Activated CD8-positive, alpha-beta memory T cell treated with anti-CD3 and anti-CD28 coated beads for 36 hours (primary cell): ENCODE measurements around the gene RPP21. TPM values are rescaled to one million over a fixed set of nuclear protein-coding genes. Genes with fewer than 3 reads are reported as not detected.

Experiments used
- CTCF ChIA-PET: fragments of 350-600 bp; sonication (Branson Sonifier 250); formaldehyde crosslinking; loops from one replicate; lab custom pipeline; 2021; ENCODE audit warnings: antibody characterized with exemption; lab: Charles Lee
- POLR2A ChIA-PET: fragments of 350-600 bp; sonication (Branson Sonifier 250); formaldehyde crosslinking; loops from one replicate; lab custom pipeline; 2021; ENCODE audit warnings: antibody characterized with exemption; lab: Charles Lee
- total RNA-seq, 2 experiments: library from RNA; stranded (reverse); gene quantifications; one replicate each; pipeline ENCODE4 v1.2.3, GENCODE V29; 2021

Gene RPP21
- total RNA-seq, 2 experiments from 2014 or later, result 38.2 to 42.3 TPM

DNA sequence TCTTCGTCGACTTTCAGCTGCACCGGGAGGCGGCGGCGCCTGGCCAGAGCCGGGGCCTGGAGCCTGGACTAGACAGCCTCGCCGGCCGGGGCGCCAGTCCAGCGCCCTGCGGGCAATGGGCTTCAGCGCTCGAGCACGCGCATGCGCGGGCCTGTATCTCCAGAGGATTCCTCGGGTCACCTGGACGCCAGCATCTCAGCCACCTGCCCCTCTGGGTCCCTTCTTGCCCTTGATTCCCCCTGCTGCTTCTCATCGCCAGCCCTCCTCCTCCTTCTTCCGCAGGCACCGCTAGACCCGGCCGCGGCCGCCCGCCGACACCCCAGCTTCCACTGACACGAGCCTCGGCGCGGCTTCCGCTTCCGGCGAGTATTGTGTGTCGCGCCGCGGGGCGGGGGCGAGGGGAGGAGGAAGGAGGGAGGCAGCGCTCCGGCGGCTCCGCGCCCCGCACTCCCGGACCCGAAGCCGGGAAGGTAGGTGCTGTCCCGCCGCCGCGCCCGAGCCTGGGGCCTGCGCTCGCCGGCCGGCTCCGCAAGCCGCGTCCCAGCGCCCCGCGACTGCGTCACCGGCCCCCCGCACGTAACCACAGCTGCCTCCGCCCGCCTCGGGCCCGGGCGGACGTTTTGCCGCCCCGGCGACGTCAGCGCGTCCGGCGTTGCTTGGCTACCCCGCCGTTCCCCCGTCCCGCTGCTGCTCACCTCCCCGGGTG lies 18.3 kb upstream of the RPP21 start, which contains the start of gene TRIM39:
TSS of gene TRIM39 (plus strand) at position 402 of the 706 bp plus-strand sequence. CDS start 2,391 bp downstream, outside the sequence.
- ChIA-PET CTCF (interaction anchor here (1.0 to 1.3 kb wide), 3 partner anchors 11 to 224 kb away, joined by 3 read pairs; partner anchors contain the start of gene RPP21), POLR2A (interaction anchor here (0.6 to 2.3 kb wide), 5 partner anchors 9 to 113 kb away, joined by 3 to 10 read pairs (median 4); partner anchors contain the start of genes RPP21 and TRIM26)

DNA sequence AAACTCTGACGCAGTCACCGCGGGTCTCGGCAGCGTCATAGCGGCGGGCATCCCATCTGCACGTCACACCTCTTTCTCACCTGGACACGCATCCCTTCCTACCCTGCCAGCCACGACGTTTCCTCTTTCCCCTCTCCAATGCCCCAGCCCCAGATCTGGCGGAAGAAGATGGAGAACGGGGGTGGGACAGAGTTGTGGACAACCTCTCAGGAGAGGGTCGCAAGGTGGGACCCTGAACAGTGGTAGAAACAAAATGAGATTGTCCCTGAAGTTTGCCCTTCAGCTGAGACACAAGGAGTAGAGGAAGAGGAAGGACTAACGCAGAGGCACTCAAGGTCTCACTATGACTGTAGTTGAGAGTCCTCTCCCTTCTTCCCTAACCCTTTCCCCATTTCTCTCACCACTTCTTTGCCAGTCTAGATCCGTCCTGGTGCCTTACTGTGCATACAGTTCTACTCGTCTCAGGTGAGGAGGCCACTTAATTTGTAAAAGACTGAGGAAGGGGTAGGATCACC lies 17.7 kb upstream of the RPP21 start:
- ChIA-PET CTCF (interaction anchor here (1.0 kb wide), 1 partner anchor 12 kb away, joined by 3 read pairs; no protein-coding TSS in a partner anchor), POLR2A (interaction anchor here (0.5 to 2.3 kb wide), 3 partner anchors 100 to 298 kb away, joined by 4 to 10 read pairs (median 8); partner anchors contain the start of gene TRIM26)

DNA sequence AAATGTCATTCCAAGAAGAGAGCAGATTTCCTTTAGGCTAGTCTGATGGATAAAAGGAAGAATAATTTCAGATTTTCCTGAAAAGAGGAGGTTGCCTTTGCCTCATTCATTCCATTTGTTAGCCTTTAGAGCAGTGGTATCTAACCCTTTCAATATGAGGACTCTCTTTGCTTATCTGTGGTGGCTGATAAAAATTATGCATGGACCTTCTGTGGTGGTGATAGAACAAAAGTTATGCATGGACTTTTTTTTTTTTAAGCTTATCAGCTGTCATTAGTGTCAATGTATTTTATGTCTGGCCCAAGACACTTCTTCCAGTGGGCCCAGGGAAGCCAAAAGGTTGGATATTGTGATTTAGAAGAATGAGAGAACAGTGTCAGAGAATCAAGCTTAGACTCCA lies 16.6 kb upstream of the RPP21 start:
- ChIA-PET POLR2A (interaction anchor here (1.1 kb wide), 1 partner anchor 115 kb away, joined by 3 read pairs; the partner anchor contains the start of gene TRIM26), CTCF (interaction anchor here (1.0 kb wide), 1 partner anchor 109 kb away, joined by 3 read pairs; no protein-coding TSS in a partner anchor)

DNA sequence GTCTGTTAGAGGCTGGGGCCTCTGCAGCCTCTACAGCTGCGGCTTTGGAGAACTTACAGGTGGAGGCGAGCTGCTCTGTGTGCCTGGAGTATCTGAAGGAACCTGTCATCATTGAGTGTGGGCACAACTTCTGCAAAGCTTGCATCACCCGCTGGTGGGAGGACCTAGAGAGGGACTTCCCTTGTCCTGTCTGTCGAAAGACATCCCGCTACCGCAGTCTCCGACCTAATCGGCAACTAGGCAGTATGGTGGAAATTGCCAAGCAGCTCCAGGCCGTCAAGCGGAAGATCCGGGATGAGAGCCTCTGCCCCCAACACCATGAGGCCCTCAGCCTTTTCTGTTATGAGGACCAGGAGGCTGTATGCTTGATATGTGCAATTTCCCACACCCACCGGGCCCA lies 15.6 kb upstream of the RPP21 start:
- ChIA-PET CTCF (no interaction called here), POLR2A (interaction anchor here (1.1 kb wide), 1 partner anchor 116 kb away, joined by 3 read pairs; the partner anchor contains the start of gene TRIM26)

DNA sequence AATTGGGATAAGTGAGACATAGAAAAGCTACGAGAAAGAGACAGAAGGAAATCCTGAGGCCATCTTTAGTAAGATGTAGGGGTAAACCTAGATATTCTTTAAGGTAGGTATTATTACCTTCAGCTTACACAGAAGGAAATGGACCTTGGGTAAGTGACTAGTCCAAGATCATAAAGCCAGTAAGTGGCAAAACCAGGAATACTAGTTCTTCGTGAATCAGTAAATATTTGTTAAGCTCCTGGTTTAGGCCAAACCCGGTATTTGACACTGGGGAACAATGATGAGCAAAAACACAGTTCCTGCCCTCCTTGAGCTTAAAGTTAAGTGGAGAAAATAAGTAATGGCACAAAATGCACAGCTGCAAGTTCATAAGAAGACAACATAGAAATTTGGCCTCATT lies 13.0 kb upstream of the RPP21 start:
- CTCF ChIA-PET, result no interaction called here
- POLR2A ChIA-PET, result no interaction called here

DNA sequence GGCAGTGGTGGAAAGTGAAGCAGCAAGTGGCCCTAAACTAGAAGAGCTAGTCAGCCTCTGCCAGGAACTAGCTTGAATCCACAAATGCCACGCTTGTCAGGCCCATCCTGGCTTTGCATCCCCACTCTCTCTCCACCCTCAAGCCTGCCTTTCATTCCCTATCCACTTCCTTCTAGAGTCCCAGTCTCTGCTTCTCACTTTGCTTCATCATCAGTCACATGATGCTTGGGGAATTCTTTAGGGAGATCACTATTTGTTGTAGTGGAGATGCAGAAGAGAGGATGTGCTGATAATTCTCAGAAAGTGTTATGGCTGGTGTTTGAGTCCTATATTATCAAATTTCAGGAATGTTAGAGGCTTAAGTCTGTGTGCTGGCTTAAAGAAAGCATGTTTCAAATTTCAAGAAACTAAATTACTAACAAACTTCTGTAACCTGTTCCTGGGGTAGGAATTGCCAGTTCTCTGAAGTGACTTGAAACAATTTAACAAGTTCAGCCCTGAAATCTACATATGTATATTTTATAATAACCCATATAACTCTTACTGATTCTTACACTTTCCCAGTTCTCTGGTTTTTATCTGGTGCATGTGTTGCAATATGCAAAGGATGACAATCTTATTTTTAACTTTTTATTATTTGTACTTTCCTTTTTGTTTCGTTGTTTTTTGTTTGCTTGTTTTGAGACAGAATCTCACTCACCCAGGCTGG lies 10.7 kb upstream of the RPP21 start:
- ChIA-PET POLR2A (no interaction called here), CTCF (no interaction called here)

DNA sequence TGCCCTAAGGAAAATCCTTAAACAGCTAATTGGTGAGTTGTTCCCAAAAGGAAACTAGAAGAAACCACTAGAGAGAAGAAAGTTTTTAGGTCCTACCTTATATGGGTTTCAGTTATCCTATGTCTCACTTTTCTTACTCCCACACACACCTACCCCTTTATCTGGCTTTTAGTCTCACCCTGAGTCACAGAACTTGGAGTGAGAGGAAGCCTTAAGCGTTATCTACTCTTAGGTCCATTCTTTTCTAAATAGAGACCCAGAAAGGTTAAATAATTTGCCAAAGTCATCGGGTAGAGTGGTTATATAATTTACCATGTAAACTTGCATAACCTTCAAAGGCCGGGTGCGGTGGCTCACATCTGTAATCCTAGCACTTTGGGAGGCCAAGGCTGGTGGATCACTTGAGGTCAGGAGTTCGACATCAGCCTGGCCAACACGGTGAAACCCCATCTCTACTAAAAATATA lies 4.3 kb upstream of the RPP21 start:
- ChIA-PET POLR2A (no interaction called here), CTCF (no interaction called here)

DNA sequence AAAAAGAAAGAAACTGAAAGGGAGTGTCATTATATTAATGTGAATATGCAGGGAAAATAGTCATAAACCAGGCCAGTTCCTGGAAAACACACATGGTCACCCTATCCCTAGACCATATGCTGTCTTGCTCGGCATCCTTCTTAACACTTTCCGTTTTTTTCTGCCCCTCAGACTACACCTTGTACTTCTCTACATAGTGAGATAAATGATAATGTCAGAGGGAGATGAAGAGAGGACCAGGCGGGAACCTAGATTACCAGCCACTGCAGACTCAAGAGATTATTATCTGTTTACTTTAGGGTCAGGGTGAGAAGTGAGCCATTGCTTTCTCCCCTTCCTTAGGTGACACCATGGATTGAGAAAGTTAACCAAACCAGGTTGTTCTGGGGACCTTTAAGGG lies 3.7 kb upstream of the RPP21 start:
- ChIA-PET CTCF (interaction anchor here (1.6 kb wide), 1 partner anchor 113 kb away, joined by 3 read pairs; no protein-coding TSS in a partner anchor), POLR2A (no interaction called here)

DNA sequence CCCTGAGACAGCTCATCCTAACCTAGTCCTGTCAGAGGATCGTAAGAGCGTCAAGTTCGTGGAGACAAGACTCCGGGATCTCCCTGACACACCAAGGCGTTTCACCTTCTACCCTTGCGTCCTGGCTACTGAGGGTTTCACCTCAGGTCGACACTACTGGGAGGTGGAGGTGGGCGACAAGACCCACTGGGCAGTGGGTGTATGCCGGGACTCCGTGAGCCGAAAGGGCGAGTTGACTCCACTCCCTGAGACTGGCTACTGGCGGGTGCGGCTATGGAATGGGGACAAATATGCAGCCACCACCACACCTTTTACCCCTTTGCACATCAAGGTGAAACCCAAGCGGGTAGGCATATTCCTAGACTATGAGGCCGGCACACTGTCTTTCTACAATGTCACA lies 3.2 kb upstream of the RPP21 start:
- ChIA-PET CTCF (interaction anchor here (1.6 kb wide), 1 partner anchor 114 kb away, joined by 3 read pairs; no protein-coding TSS in a partner anchor), POLR2A (no interaction called here)

DNA sequence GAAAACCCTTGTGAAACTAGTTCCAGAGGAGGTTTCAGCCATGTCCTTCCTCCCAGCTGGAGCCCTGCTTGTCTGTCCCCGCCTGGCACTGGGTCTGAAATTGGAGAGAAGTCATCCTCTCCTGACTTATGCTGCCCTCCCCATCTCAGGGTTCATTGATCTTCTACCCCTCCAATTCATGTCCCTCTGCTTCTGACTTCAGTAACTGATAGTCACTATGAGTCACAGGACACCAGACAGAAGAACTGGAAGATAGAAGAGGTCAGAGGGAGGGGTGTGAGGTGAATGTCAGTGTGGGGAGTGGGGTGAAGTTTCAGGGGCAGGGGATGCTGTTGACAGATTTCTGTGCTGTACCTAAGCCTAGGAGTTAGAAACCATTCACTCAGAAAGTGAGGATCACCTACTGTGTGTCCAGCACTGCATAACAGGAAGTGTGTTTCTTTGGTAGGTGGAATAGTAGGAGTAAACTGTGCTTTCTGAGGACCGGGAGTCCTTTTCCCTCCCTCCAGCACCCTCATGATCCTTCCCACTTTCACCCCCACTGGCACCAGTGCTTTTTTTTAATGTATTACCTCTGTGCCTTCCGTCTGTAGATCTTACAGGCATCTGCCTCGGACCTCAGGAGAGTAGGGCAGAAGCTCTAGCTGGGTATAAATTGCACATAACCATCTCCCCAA lies 627 bp upstream of the RPP21 start:
- ChIA-PET CTCF (interaction anchor here (0.7 kb wide), 1 partner anchor 18 kb away, joined by 3 read pairs; no protein-coding TSS in a partner anchor), POLR2A (interaction anchor here (1.0 kb wide), 1 partner anchor 18 kb away, joined by 3 read pairs; the partner anchor contains the start of gene TRIM39)

DNA sequence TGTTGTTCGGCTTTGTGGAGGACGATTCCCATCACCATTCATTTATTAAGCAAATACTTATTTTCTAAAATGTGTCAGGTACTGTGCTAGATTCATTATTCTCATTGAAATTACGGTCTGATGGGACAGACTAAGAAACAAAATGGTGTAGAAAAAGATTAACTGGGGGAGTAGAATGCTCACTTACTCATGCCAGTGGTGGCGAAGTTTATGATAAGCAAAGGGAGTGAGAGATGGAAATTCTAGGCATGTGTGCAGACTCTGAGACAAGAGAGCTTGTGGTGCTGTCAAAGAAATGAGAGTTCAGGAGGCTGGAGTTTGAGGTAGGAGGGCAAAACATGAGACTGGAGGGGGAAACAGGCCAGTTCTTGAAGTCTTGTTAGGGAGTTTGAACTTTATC lies 896 bp downstream of the RPP21 start:
- ChIA-PET POLR2A (no interaction called here), CTCF (no interaction called here)

DNA sequence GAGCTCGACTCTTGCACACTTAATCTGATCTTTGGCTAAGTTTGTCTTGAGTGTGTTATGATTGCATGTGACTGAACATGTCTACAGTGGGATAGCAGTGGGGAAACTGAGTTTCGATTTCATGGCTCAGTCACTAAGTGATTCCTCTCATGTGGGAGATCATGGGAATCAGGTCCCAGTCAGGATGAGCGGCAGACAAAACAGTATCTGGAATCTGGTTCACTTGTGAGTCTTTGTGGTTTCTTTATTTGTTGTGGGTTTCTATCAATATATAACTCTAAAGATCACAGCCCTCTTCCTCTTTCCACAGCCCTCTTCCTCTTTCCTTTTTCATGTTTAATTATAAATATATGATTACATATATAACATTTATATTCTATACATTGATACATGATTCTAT lies 4.0 kb downstream of the RPP21 start:
- POLR2A ChIA-PET, result no interaction called here
- CTCF ChIA-PET, result interaction anchor here (1.2 kb wide), 1 partner anchor 9 kb away, joined by 3 read pairs; no protein-coding TSS in a partner anchor

DNA sequence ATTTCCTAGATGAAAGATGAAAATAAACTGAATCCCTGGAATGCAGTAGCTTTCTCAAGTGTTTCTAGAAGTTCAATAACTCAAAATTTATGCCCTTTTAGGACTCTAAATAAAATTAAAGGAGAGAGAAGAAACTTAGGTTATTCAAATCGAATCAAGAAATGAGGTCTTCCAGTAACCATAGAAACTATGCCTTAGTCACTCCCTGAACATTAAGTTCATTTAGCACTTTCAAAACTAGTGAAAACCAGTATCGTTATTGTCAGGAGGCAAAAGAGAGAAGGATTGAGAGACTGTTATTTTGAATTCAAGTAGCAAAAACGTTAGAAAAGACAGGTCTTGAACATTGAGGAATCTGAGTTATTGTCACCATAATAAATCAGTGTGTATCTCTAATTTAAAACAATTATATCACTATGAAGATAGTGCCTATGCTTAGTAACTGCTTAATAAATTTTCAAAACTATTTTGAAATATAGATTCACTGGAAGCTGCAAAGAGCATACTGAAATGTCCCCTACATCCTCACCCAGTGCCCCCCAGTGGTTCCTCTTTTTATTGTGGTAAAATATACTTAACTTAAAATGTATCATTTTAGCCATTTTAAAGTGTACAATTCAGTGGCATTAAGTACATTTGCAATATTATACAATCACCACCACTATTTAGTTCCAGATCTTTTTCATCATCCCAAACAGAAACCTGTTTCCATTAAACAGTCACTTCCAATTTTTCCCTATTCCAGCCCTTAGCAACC lies 4.6 kb downstream of the RPP21 start:
- ChIA-PET POLR2A (no interaction called here), CTCF (interaction anchor here (1.2 kb wide), 1 partner anchor 8 kb away, joined by 3 read pairs; no protein-coding TSS in a partner anchor)

DNA sequence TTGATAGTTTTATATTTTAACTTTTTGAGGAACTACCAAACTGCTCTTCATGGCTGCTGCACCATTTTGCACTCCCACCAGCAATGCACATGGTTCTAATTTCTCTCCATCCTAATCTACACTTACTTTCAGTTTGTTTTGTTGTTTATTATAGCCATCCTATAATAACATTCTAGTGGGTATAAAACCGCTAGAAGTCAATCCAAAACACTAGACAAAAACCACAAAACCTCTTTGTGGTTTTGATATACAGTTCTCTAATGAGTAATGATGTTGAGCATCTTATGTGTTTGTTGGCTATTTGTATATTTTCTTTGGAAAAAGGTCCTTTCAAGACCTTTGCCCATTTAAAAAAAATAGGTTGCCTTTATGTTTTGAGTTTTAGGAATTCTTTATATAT lies 5.6 kb downstream of the RPP21 start:
- ChIA-PET CTCF (interaction anchor here (1.0 kb wide), 1 partner anchor 103 kb away, joined by 3 read pairs; no protein-coding TSS in a partner anchor), POLR2A (no interaction called here)

DNA sequence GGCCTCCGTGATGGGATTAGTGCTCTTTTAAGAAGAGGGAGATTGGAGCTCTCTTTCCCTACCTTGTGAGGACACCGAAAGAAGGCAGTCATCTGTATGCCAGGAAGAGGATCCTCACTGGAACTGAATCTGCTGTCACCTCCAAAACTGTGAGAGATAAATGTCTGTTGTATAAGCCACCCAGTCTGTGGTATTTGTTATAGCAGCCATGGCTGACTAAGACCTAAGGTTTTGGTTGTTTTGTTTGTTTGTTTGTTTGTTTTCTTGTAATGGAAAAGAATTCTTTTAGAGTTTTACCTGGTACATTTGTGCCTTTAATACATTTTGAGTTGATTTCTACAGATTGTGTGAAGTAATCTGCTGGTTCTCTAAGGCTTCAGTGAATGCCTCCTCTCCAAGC lies 7.6 kb downstream of the RPP21 start:
- POLR2A ChIA-PET, result no interaction called here
- CTCF ChIA-PET, result interaction anchor here (1.6 kb wide), 1 partner anchor 44 kb away, joined by 6 read pairs; no protein-coding TSS in a partner anchor

DNA sequence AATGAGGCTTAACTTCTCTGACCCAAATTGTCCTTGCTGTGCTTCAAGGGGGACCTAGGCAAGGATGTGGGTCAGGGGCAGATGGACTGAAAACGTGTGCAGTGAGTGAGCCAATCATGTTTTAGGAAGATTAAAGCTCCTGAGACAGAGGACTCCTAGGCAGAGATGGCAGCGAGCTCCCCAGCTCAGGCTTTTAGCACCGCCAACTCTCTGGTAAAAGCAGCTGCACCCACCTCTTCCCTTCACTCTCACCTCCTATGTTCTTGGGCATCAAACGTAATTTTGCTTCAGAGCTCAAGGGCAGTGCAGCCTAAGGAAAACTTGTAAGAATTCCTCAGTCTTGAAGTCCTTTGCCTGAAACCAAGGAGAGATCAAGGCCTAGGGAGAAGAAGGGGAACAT lies 10.3 kb downstream of the RPP21 start:
- POLR2A ChIA-PET, result no interaction called here
- CTCF ChIA-PET, result interaction anchor here (1.9 kb wide), 1 partner anchor 98 kb away, joined by 6 read pairs; no protein-coding TSS in a partner anchor

DNA sequence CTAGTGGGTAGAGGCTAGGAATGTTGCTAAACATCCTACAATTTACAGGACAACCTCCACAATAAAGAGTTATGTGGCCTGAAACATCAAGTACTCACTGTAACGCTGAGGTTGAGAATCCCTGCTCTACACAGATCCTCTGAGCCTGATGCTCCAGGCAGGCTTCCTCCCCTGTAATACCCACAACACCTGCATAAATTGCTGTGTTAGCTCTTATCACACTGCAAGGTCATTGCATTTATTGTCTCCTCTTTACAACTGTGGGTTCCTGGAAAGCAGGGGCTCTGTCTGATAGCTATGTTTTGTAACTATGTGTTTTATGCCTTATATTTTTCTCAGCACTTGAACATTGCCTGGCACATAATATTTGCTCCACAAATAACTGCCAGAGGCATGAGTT lies 11.6 kb downstream of the RPP21 start:
- POLR2A ChIA-PET, result no interaction called here
- CTCF ChIA-PET, result interaction anchor here (0.6 to 1.9 kb wide), 2 partner anchors 55 to 97 kb away, joined by 3 to 6 read pairs; no protein-coding TSS in a partner anchor
